Iris pigment epithelial cell (primary cell): ENCODE measurements around the gene TMEM14C.
"Not testable (repeated sequence)": the region's sequence is repeated elsewhere in the genome, so short reads cannot be mapped to it uniquely, and the experiment has no call there.

Experiments
- DNase-seq: peaks from one replicate; pipeline ENCODE4 v3.0.0-alpha.2; 2011; ENCODE audit warnings: low read depth

The TMEM14C gene

GRCh38 chr6:10720960-10721849, 1.7 kb upstream of the TMEM14C start:
- not testable (repeated sequence) for DNase-seq

DNA sequence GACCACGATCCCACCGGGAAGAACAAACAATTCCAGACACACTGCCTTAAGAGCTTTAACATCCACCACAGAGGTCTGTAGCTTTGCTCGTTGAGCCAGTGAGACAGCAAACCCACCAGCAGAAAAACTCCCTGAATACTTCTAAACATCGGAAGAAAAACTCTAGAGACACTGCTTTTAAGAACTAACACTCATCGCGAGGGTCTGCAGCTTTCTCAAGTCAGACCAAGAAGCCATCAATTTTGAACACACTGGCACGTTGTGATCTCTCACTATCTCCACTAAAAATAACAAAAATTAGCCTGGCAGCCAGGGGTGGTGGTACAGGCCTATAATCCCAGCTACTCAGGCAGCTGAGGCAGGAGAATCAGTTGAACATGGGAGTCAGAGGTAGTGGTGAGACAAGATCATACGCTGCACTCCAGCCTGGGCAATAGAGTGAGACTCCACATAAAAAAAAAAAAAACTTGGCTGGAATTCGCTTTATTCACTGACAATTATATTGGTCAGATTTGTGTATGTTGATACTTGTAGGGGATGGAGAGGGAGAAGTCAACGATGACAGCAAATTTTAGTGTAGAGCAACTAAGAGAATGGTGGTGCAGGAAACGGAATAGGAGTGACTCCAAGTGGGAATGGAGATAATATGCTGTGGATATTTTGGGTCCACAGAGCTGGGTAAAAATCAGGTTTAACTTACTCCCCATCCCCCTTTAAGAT, 860 bp upstream of the TMEM14C start:
- DNase-seq, result no peak

DNA sequence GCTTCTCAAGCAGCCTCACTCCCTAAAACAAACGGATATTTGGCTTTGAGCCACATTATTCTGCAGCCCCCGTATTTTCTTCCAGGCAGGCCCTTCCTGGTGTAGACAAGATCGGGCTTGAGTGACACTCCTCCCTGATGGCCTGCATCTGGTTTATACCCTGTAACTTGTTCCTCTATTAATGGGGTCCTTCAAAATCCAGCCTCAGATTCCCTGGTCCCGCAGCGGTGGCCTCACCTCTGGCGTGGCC, 375 bp upstream of the TMEM14C start:
- no peak for DNase-seq

DNA sequence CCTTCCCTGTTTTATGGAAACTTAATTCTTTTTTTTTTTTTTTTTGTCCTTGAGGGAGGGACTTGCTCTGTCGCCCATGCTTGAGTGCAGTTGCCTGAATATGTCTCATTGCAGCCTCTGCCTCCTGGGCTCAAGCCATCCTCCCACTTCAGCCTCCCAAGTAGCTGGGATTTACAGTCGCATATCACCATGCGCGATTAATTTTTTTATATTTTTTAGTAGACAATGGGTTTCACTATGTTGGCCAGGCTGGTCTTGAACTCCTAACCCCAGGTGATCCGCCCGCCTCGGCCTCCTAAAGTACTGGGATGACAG, 654 bp downstream of the TMEM14C start:
- DNase-seq, result no peak

GRCh38 chr6:10725044-10725443, 2.2 kb downstream of the TMEM14C start:
- DNase-seq, result no peak

DNA sequence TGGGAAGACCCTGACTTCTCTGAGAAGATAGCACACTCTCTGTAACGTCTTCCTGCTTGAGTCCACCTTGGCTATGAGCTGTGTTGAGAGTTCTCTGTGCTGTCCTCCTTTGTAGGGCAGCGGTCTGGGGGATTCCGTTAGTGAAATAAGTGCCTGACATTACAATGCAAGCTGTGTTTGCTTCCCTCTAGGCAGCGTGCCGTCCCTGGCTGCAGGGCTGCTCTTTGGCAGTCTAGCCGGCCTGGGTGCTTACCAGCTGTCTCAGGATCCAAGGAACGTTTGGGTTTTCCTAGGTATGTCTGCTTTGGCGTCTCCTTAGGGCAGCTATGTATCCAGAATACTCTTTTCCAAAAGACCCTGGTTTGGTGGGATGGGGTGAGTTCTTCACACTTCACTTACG, 2.8 kb downstream of the TMEM14C start:
- DNase-seq, result no peak

GRCh38 chr6:10730254-10730653, 7.4 kb downstream of the TMEM14C start:
- DNase-seq, result no peak

DNA sequence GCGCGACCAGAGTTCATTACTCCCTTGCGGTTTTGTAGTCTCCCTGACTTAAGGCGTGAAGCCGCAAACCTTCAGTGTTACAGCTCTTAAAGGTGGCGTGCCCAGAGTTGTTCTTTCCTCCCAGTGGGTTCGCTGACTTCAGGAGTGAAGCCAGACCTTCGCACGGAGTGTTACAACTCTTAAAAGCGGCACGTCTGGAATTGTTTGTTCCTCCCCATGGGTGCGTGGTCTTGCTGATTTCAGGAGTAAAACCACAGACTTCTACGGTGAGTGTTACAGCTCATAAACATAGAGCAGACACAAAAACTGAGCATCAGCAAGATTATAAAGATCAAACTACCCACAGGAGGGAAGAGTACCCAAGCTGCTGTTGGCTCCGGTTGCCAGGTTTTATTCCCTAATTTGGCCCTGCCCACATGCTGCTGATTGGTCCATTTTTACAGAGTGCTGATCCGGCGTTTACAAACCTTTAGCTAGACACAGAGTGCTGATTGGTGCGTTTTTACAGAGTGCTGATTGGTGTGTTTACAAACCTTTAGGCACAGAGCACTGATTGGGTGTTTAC, 10.4 kb downstream of the TMEM14C start:
- no peak for DNase-seq

DNA sequence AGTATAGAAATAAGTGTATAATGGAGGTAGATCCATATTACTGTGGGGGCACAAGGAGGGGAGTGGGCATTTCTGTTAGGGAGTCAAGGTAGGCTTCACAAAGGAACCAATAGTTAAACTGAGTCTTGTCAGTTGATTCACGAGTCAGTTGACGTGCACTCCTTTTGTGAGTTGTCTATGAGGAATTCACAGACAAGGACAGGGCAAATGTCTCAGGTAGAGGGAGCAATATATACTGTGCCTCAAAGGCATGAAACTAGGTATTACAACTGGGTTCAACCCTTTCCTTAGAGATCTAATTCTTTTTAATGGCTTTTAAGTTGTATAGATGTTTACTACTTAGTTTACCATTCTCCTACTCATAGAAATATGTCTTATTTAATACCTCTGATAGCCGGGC, 11.0 kb downstream of the TMEM14C start:
- DNase-seq, result no peak

DNA sequence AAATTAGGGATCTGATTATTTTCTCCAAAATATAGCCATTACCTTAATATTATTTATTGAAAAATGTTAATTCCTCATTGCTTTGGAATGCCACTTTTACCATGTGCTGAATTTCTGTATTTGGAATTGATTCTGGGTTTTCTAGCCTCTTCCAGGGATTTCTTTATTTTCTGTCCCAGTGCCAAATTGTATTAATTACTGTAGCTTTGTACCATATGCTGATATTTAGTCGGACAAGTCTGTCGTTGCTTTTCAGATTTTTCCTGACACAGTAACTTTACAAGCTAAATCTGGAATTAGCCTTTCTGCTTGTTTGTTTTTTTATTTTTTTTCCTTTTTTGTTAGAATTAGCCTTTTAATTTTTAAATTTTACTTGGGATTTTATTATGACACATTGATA, 13.9 kb downstream of the TMEM14C start:
- no peak for DNase-seq

DNA sequence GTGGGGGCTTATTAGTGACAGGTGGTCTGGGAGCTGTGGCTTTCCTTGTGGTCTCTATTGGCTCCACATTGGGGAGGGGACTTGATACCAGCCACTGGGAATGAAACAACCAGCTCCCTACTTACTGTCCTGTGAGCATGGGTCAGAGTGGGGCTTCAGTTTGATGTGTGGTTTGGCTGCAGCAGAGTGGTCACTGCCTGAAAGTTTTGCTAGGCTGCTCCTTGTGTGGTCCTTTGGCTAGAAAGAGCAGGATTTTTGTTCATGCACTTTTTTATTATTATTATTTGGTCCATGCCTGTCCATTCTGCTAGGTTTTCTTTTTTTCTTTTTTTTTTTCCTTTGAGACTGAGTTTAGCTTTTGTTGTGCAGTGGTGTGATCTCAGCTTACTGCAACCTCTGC, 17.2 kb downstream of the TMEM14C start:
- DNase-seq, result no peak

DNA sequence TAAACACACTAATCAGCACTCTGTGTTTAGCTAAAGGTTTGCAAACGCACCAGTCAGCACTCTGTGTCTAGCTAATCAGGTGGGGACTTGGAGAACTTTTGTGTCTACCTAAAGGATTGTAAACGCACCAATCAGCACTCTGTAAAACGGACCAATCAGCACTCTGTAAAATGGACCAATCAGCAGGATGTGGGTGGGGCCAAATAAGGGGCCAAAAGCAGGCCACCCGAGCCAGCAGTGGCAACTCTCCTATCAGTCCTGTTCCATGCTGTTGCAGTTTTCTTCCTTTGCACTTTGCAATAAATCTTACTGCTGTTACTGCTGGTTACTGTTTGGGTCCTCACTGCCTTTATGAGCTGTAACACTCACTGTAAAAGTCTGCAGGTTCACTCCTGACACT, 18.8 kb downstream of the TMEM14C start:
- DNase-seq, result not testable (repeated sequence)

- no peak for DNase-seq
These were observed 19.4 kb downstream of the TMEM14C start for GRCh38 chr6:10742251-10742650.

DNA sequence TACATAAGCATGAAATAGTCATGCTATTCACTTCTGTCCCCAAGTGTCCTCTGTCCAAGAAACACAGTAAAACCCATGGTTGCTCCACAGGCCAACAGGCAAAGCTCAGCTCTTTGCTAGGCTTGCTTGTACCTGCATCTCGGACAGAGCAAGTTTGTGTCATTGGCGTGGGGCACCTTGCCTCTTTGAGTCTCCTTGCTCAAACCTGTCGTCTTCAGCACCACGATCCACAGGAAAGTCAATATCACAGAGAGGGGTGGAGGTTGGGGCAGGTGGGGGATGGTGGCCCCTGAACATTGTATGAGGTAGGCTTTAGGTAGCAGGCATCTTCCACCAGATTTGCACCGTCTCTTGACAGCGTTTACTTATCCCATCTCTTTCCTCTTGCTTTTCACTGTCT, 20.6 kb downstream of the TMEM14C start:
- no peak for DNase-seq

- DNase-seq, result no peak
These were observed 22.2 kb downstream of the TMEM14C start for GRCh38 chr6:10745116-10745515.

DNA sequence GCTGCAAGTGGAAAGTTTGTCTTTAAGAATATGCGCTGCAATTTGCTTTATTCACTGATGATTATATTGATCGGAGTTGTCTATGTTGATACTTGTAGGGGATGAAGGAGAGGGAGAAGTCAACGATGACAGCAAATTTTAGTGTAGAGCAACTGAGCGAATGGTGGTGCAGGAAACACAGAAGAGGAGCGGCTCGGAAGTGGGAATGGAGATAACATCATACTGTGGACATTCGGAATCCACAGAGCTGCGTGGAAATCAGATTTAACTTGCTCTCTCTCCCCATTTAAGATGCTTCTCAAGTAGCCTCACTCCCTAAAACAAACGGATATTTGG, 24.0 kb downstream of the TMEM14C start:
- no peak for DNase-seq

- peak; percentile 93 for DNase-seq
These were observed 24.5 kb downstream of the TMEM14C start, which contains the start of gene TMEM14B for GRCh38 chr6:10747251-10747972. TSS of gene TMEM14B (plus strand) at chr6:10747805. CDS start at chr6:10749246, 1,441 bp downstream.

DNA sequence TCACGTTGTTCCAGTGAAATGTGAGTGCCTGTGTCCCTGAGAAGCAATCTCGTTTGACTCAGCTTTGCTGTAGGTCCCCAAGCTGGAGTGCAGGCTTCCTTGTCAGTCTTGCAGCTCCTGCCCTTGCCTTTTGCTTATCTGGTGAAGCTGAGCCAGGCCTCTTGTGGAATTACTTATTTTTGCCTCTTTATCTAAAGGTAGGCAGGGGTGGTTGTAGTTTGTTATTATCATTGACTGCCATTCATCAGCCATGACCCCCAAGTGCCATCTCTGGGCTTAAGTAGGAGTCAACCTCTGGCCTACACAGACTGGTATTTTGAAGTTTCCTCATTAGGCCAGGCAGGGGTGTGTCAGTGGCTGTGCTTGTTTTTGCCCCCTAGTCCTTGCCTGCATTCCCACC, 26.9 kb downstream of the TMEM14C start:
- DNase-seq, result no peak

- not testable (repeated sequence) for DNase-seq
These were observed 27.7 kb downstream of the TMEM14C start for GRCh38 chr6:10750568-10750967.

DNA sequence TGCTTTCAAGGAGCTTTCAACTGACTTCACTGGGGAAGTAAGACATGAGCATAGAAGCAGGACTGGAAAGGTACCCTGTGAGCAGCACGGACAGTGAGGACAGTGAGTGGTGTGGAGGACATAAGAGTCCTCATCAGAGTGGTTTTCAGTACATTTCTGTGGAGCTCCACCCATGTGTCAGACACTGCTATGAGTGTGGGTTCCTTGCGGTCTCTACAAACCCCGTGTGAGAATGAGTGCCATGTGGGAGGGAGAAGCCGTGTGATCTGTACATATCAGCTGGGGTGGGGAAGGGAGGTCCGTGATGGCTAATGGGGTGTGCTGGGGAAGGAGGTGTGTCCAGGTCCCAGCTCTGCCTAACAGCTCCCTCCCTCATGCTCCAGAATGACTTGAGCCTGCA, 28.9 kb downstream of the TMEM14C start:
- not testable (repeated sequence) for DNase-seq

DNA sequence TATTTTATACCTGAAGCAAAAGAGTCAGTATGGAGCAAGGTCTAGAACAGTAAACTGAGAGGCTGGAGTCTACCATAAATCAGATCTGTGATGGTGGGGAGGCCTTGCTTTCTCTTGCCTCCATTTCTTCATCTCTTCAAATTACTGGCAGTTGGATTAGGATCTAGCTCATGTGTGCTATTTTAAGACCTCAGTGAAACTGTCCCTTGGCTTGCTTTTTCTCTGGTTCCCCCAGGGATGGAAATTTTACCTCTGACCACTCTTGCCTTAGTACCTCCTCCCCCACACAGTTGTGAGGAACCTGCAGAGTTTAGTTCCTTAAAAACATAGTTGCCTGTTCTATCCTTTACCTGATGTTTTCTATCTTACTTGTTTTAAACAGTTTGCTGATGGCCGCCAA, 33.2 kb downstream of the TMEM14C start:
- DNase-seq, result no peak

GRCh38 chr6:10759312-10759839, 36.5 kb downstream of the TMEM14C start:
- peak; percentile 93 for DNase-seq

- peak; percentile 88 for DNase-seq
These were observed 37.0 kb downstream of the TMEM14C start for GRCh38 chr6:10759884-10760329.
